DMS53 treated with DMSO at 0.1 percent for 48 hours (cell line): ENCODE data around the gene GTSF1L.
A peak's percentile ranks its signal among the peaks of the same experiment; 100 is the strongest.

Experiments used
- DNase-seq: peaks from one replicate; lab custom pipeline; 2025; ENCODE audit not compliant: unreplicated experiment; lab: John Stamatoyannopoulos, UW

Gene GTSF1L

DNA sequence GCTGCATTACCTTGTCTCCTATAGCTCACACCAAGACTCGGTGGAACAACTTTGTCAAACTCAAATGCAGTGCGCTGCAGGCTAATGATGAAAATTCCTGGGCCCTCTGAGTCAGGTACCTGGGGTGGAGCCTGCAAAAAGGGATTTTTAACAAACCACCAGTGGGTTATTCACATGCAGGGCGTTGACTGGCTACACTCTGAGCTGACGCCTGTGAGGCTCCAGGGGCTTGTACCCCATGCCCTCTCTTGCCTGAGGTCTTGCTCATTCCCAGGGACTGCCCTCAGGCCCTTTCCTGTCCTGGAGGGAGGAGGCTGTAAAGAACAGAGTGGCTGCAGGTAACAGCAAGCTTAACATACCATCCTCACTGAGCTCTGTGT lies 9.2 kb downstream of the GTSF1L start:
- no peak for DNase-seq

GRCh38 chr20:43716757-43717615 lies 9.8 kb downstream of the GTSF1L start:
- no peak for DNase-seq

DNA sequence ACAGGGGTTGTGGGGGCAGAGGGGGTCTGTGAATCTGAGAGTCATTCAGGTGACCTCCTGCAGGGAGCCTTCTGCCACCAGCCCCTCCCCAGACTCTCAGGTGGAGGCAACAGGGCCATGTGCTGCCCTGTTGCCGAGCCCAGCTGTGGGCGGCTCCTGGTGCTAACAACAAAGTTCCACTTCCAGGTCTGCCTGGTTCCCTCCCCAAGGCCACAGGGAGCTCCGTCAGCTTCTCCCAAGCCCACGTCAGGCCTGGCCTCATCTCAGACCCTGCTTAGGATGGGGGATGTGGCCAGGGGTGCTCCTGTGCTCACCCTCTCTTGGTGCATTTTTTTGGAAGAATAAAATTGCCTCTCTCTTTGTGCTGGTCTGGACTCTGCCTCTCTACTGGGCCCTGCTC lies 10.7 kb downstream of the GTSF1L start:
- DNase-seq, result no peak

DNA sequence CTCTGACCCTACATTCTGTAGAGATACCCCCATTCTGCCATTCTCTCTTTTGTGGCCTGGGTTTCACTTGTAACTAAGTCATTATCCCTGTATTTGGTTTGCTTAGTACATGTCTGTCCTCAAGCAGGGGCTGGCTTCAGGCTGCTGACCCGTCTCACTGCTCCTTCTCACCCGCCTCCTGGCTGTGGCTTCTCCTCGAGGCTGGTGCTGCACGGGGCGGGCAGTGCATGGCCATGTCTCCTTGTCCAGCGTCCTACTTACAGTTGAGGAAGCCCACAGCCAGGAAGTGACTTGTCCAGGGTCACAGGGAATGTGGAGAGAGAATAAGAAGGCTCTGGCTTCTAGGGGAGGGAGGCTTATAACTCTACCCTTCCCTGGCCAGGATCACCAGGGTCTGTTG lies 11.3 kb downstream of the GTSF1L start:
- DNase-seq, result no peak

- no peak for DNase-seq
These were observed 11.8 kb downstream of the GTSF1L start for GRCh38 chr20:43715044-43715443.

DNA sequence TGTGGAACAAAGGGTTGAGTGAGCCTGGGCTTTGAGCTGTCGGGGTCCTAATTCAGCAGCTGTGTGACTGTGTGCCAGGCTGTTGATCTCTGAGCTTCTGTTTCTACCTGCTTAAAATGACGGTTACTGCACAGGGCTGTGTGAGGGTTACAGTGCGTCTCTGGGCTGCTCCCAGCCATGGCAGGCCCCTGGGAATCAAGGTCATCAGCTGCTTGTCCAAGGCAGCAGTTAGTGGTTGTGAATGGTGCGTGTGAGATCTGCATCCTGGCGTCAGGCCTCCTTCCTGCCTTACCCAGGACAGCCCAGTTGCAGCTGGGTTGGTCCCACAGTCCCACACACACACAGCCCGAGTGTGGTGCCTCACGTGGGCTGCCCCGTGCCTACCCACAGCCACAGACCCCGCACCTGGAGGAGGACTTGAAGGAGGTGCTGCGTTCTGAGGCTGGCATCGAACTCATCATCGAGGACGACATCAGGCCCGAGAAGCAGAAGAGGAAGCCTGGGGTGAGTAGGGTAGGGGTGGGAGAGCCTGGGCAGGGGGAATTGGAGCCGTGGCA lies 15.6 kb downstream of the GTSF1L start:
- no peak for DNase-seq

GRCh38 chr20:43710370-43711044 lies 16.3 kb downstream of the GTSF1L start:
- no peak for DNase-seq

DNA sequence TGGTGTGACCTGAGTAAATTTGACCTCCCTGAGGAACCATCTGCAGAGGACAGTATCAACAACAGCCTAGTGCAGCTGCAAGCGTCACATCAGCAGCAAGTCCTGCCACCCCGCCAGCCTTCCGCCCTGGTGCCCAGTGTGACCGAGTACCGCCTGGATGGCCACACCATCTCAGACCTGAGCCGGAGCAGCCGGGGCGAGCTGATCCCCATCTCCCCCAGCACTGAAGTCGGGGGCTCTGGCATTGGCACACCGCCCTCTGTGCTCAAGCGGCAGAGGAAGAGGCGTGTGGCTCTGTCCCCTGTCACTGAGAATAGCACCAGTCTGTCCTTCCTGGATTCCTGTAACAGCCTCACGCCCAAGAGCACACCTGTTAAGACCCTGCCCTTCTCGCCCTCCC lies 24.3 kb downstream of the GTSF1L start:
- no peak for DNase-seq

- DNase-seq, result no peak
These were observed 26.2 kb downstream of the GTSF1L start for GRCh38 chr20:43700627-43701026.

DNA sequence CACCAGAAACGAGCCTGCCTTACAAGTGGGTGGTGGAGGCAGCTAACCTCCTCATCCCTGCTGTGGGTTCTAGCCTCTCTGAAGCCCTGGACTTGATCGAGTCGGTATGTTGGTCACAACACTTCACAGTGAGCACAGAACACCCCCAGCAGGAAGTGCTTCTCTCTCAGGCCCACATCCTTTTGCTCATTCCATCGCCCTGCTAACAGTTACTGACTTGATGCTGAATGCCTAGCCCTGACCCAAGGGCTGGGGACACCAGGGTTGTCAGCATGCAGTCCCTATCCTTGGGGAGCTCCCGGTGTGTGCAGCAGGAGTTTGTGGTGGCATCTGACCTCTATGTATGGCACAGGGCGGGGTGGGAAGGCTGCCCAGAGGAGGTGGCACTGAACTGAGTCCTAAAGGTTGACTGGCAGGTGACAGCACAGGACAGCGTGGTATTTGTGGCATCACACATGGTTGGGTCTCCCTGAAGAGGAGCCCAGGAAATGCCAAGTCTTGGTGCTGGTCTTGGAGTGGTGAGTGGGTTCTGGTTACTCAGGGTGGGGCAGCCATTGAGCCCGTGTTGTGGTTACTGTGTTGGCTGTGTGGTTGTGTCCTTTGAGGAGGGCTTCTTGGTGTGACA lies 26.7 kb downstream of the GTSF1L start:
- no peak for DNase-seq

DNA sequence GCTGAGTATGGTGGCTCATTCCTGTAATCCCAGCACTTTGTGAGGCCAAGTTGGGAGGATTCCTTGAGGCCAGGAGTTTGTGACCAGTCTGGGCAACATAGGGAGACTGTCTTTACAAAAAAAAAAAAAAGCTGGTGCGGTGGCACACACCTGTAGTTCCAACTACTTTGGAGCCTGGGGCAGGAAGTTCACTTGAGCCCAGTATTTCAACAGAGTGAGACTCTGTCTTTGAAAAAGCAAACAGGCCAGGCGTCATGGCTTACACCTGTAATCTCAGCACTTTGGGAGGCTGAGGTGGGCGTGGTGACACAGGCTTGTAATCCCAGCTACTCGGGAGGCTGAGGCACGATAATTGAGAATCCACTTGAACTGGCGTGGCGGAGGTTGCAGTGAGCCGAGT lies 31.2 kb downstream of the GTSF1L start:
- no peak for DNase-seq

DNA sequence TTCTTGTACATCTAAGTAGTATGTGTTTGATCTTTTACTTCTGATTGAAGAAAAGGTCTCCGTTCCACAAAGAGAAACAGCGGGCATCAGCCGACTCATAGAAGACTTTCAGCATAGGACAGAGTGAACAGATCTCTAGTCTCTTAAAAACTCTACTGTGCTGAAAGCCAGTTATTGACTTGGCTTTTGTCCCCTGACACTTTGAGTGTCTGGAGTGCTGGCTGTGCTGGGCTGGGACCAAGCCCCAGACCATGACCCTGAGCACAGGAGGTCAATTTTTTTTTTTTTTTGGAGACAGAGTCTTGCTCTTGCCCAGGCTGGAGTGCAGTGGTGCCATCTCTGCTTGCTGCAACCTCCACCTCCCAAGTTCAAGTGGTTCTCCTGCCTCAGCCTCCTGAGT lies 32.0 kb downstream of the GTSF1L start:
- no peak for DNase-seq

GRCh38 chr20:43691928-43692524 lies 34.8 kb downstream of the GTSF1L start:
- DNase-seq, result peak; percentile 48

DNA sequence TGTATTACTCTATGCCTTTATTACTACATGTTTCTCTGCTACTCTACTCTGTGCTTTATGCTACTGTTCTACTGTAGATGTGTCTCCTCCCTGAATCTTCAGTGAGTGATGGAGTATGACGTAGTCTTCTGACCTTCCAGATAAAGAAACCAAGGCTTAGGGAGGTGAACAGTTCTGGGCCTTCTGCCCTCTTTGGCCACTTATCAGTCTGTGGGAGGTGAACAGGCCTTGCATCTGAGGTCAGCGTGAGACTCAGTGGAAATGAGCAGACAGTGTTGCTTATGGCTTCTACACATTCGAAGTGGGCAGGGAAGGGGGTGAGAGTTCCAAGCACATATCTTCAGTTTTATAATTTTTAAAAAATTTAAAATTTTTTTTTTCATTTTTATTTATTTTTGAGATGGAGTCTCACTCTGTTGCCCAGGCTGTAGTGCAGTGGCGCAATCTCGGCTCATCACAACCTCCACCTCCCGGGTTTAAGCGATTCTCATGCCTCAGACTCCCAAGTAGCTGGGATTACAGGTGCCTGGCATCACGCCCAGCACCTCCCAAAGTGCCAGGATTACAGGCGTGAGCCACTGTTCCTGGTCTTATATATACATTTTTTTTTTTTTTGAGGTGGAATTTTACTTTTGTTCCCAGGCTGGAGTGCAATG lies 35.7 kb downstream of the GTSF1L start:
- DNase-seq, result no peak

DNA sequence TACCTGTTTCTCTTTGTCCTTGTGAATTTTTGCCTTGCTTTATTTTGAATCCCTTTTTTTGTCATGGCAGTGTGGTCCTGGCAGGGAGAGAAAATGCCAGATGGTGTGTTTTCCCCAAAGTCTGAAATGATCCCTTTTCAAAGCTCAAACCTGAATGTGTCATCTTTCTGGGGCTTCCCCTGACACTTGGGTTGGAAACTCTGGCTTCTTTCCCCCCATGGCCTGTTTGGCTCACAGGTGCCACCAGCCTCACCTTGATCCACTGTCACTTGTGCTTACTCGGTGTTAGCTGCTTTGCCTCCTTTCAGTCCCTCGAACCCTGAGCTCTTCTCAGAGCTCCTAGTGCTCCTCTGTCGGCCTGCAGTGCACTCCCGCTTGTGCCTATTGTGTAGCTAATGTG lies 37.6 kb downstream of the GTSF1L start:
- DNase-seq, result no peak

DNA sequence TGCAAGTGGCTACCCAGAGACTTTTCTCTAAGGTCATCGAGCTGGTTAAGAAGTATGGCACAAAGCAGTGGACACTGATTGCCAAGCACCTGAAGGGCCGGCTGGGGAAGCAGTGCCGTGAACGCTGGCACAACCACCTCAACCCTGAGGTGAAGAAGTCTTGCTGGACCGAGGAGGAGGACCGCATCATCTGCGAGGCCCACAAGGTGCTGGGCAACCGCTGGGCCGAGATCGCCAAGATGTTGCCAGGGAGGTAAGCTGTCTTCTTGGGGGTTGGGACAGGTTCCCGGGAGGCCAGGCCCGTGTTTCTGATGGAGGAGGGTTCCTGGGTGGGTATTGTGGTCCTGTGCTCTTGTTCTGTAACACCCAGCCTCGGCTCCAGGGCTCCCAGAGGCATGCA lies 40.0 kb downstream of the GTSF1L start:
- no peak for DNase-seq

- DNase-seq, result no peak
These were observed 44.4 kb downstream of the GTSF1L start for GRCh38 chr20:43682446-43682845.

DNA sequence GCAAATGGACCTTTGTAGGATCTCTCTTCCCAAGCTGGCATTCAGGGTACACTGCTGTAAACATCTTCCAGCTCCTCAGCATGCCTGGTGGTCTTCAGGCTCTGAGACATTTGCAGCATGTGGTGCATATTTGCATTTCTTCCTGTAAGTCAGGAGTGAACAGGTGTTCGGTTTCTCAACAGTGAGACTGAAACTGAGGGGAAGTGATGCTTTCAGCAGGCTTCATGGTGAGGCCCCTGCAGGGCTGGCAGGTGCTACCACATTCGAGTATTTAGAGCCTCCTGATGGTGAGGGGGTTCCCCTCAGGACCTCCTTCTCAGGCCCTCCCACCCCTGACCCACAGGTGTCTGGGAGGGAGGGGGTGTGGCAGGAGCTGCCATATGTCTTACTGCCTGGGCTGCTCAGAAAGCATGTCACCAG lies 44.8 kb downstream of the GTSF1L start:
- DNase-seq, result no peak

GRCh38 chr20:43681468-43681942 lies 45.3 kb downstream of the GTSF1L start:
- no peak for DNase-seq

DNA sequence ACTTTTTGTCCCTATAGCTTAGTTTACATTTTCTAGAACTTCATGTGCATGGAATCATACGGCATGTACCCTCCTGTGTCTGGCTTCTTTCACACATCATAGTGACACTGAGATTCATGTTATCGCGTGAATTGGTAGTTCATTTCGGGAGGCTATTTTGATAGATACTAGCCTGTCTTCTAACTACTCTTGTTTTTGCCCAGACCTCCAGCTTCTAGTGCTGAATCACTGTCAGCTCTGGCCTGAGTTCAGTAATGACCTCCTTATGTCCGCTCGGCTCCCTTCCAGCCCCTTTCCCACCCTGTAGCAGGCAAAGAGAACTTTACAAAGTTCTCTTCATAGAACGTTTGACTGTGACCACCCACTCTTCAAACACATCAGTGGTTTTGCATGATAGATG lies 45.8 kb downstream of the GTSF1L start:
- no peak for DNase-seq

DNA sequence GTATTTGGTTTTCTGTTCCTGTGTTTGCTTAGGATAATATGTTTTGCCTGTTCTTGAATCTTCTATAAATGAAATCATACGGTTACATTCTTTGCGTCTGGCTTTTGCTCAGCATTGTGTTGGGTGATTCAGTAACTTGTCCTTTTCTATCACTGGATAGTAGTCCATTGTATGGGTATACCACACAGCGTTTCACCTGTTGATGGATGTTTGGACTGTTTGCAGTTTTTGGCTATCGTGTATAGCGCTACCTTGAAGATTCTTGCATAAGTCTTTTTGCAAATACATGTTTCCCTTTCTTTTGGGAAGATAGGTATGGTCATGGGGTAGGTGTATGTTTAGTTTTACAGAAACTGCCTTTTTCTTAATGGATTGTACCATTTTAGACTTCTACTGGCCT lies 50.4 kb downstream of the GTSF1L start:
- DNase-seq, result no peak
